Measurements from ENCODE around the gene KAZN. TPM values are rescaled to one million over a fixed set of nuclear protein-coding genes. Genes with fewer than 3 reads are reported as not detected.

Gene KAZN
- total RNA-seq (under 1 TPM in 1 of 2 experiments, not detected in 1; 0.47 TPM), polyA plus RNA-seq (under 1 TPM in 1 of 2 donors, not detected in 1; 0.08 TPM)

DNA sequence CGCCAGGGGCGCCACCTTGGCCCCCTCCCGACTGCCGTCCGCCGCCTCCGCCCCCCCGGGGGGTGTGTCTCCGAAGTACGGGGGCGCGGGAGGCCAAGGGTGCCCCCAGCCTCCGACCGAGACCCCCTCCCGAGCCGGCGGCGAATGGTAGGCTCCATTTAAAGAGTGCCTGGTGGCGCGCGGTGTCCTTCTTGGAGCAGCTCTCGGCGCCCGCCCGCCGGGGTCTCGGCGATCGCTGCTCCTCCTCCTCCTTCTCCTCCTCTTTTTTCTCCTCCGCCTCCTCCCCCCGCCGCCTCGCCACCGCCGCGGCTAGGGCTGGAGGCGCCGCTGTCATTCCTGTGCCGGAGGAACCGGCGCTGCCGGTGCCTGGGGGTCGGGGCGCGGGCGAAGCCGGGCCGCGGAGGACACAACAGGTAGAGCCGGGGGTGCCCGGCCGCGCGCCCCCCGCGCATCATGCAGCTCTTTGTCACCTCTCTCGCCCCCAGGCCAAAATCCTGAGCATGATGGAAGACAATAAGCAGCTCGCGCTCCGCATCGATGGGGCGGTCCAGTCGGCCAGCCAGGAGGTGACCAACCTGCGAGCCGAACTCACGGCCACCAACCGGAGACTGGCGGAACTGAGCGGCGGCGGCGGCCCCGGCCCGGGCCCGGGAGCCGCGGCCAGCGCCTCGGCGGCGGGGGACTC is at the start of gene KAZN:
KAZN (plus strand) TSS at position 188 of the 685 bp plus-strand sequence.
- no peaks in the 10 kb centered on the region for H3K4me1 ChIP-seq (ENCODE audit: insufficient read depth, low read length)
- Mint-ChIP-seq H3K27me3 (peaks cover 33 to 47% of the 10 kb centered on the region in 2 donors), H3K27ac (peak within 1 kb of the TSS in 1 of 7 donors; percentile 38), H3K4me1 (peaks cover 0 to 5% (median 0%) of the 10 kb centered on the region in 4 donors), H3K4me3 (peak within 1 kb of the TSS in 1 of 8 donors; percentile 31), H3K9me3 (peaks cover 0 to under 1% (median 0%) of the 10 kb centered on the region in 8 donors), H3K36me3 (no peaks in the 10 kb centered on the region)
- H3K4me3 ChIP-seq (ENCODE audit: low read length in 2 of 2): no peak within 1 kb of the TSS
- no peak for DNase-seq
- peaks cover 17% of the 10 kb centered on the region for H3K27me3 ChIP-seq (ENCODE audit: insufficient read depth, low read length)
- no peaks in the 10 kb centered on the region for H3K9me3 ChIP-seq (ENCODE audit: control insufficient read depth in 1 of 2, low read length in 2 of 2)
- intact Hi-C loops (cut with micrococcal nuclease): no loop called here
- POLR2A ChIA-PET (ENCODE audit: partially characterized antibody): no interaction called here
- CTCF ChIA-PET (ENCODE audit: partially characterized antibody): no interaction called here
- no peaks in the 10 kb centered on the region for H3K36me3 ChIP-seq (ENCODE audit: insufficient read depth, low read length)
- no peak within 1 kb of the TSS for H3K27ac ChIP-seq (ENCODE audit: low read depth, low read length)

DNA sequence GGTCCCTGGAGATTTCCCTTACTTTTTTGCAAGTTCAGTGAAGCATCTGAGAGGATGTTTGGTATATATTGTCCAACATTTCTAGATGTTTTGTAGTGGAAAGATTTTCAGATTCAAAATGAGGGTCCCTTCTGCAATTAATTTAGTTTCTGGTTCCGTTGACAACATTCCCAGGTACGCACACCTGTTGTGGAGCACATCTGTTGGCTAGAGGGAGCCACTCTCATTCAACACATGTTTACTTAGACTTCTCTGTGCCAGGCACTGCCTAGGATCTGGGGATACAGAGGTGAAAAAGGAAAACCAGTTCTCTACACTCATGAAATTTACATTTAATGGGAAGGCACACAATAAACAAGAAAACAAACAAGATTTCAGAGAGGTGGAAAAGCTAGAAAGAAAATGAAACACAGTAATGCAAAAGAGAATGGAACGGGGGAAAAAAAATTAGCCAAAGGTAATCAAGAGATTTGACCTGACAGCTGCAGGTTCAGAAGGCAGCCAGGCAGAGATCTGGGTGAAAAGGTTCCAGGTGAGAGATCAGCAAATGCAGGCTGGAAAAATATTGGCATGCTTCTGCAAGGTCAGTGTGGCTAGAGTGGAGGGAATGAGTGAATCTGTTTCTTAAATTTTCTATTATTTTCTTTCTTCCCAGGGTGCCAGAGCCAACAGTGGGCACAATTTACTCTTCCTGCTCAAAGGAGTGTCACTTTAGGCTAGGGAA is 48.4 kb upstream of the KAZN start:
- no peaks in the 10 kb centered on the region for H3K36me3 Mint-ChIP-seq
- peaks cover 0 to 5% (median 0%) of the 10 kb centered on the region in 8 donors for H3K9me3 Mint-ChIP-seq
- H3K4me1 ChIP-seq (ENCODE audit: insufficient read depth, low read length): no peaks in the 10 kb centered on the region
- intact Hi-C loops (cut with micrococcal nuclease): no loop called here
- no peak overlapping the region for H3K27ac ChIP-seq (ENCODE audit: low read depth, low read length)
- H3K36me3 ChIP-seq (ENCODE audit: insufficient read depth, low read length): no peaks in the 10 kb centered on the region
- H3K27me3 Mint-ChIP-seq: peaks cover 9 to 15% of the 10 kb centered on the region in 2 donors
- ChIA-PET CTCF (ENCODE audit: partially characterized antibody) (no interaction called here), POLR2A (ENCODE audit: partially characterized antibody) (no interaction called here)
- H3K9me3 ChIP-seq (ENCODE audit: control insufficient read depth in 1 of 2, low read length in 2 of 2): no peaks in the 10 kb centered on the region
- no peak overlapping the region for H3K4me3 ChIP-seq (ENCODE audit: low read length in 2 of 2)
- no peak overlapping the region for H3K27ac Mint-ChIP-seq
- no peak for DNase-seq
- no peaks in the 10 kb centered on the region for H3K27me3 ChIP-seq (ENCODE audit: insufficient read depth, low read length)
- H3K4me3 Mint-ChIP-seq: no peak overlapping the region
- no peaks in the 10 kb centered on the region for H3K4me1 Mint-ChIP-seq

DNA sequence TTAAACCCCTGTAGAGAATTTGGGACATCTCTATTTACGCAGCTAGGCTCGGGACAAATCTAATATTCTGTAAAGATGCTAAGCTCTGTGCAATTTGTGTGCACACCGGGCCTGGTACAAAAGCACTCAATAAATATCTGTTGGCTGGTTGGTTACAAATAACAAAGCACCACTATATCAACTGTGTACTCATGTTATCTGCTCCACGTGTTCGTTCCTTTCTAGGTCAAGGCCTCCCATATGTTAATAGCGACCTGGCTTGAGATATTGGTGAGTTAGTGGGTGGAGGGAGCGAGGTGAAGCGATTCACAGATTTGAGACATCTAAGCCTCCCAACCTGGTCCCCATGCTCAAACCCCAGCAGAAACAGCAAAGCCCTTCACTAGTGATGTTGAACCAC is 47.1 kb upstream of the KAZN start:
- H3K4me3 ChIP-seq (ENCODE audit: low read length in 2 of 2): no peak overlapping the region
- ChIA-PET POLR2A (ENCODE audit: partially characterized antibody) (no interaction called here), CTCF (ENCODE audit: partially characterized antibody) (no interaction called here)
- no peaks in the 10 kb centered on the region for H3K27me3 ChIP-seq (ENCODE audit: insufficient read depth, low read length)
- no peak overlapping the region for H3K27ac Mint-ChIP-seq
- no peaks in the 10 kb centered on the region for H3K36me3 ChIP-seq (ENCODE audit: insufficient read depth, low read length)
- no peak overlapping the region for H3K27ac ChIP-seq (ENCODE audit: low read depth, low read length)
- no peaks in the 10 kb centered on the region for H3K9me3 Mint-ChIP-seq
- H3K9me3 ChIP-seq (ENCODE audit: control insufficient read depth in 1 of 2, low read length in 2 of 2): no peaks in the 10 kb centered on the region
- H3K27me3 Mint-ChIP-seq: peaks cover 8 to 13% of the 10 kb centered on the region in 2 donors
- intact Hi-C loops (cut with micrococcal nuclease): no loop called here
- H3K4me3 Mint-ChIP-seq: no peak overlapping the region
- no peaks in the 10 kb centered on the region for H3K4me1 ChIP-seq (ENCODE audit: insufficient read depth, low read length)
- no peaks in the 10 kb centered on the region for H3K4me1 Mint-ChIP-seq
- no peaks in the 10 kb centered on the region for H3K36me3 Mint-ChIP-seq
- DNase-seq: no peak

DNA sequence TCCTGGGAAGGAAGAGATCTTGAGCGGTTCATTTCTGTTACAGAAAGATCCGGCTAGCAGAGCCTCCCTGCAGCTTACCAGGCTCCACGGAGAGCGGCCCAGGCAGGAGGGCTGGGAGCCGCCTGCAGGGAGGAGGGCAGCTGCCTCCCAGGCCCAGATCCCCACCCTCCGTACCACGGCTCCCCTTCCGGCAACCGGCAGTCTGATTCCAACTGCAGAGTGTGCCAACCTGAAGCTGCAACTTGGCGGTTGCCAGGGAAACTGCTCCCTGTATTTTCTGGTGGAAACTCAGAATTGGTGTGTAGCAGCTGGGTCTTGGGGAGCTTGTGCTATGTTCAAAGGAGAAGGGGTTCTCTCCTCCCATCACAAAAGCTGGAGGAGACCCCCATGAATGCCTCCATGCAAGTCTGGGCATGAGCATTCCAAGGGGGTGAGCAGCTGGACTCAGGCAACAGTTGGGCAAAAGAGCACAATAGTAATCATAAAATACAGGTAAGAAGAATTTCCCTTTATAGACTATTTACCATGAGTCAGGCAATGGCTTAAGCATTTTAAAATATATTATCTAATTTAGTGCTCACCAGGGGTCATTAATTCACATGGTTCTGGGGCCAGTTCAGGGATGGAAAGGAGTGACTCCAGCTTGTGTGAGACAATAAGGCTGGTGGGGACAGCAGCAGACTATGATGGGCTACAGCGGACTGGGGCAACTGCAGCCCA is 46.1 kb upstream of the KAZN start:
- CTCF ChIA-PET (ENCODE audit: partially characterized antibody): no interaction called here
- Mint-ChIP-seq H3K36me3 (no peaks in the 10 kb centered on the region), H3K4me3 (no peak overlapping the region), H3K9me3 (peaks cover 0 to 2% (median 0%) of the 10 kb centered on the region in 8 donors), H3K27me3 (peaks cover 8 to 16% of the 10 kb centered on the region in 2 donors), H3K27ac (no peak overlapping the region), H3K4me1 (no peaks in the 10 kb centered on the region)
- no peak for DNase-seq
- no peaks in the 10 kb centered on the region for H3K9me3 ChIP-seq (ENCODE audit: control insufficient read depth in 1 of 2, low read length in 2 of 2)
- intact Hi-C loops (cut with micrococcal nuclease): no loop called here
- H3K4me3 ChIP-seq (ENCODE audit: low read length in 2 of 2): no peak overlapping the region
- no peaks in the 10 kb centered on the region for H3K27me3 ChIP-seq (ENCODE audit: insufficient read depth, low read length)
- POLR2A ChIA-PET (ENCODE audit: partially characterized antibody): no interaction called here
- no peak overlapping the region for H3K27ac ChIP-seq (ENCODE audit: low read depth, low read length)
- H3K36me3 ChIP-seq (ENCODE audit: insufficient read depth, low read length): no peaks in the 10 kb centered on the region
- H3K4me1 ChIP-seq (ENCODE audit: insufficient read depth, low read length): no peaks in the 10 kb centered on the region

DNA sequence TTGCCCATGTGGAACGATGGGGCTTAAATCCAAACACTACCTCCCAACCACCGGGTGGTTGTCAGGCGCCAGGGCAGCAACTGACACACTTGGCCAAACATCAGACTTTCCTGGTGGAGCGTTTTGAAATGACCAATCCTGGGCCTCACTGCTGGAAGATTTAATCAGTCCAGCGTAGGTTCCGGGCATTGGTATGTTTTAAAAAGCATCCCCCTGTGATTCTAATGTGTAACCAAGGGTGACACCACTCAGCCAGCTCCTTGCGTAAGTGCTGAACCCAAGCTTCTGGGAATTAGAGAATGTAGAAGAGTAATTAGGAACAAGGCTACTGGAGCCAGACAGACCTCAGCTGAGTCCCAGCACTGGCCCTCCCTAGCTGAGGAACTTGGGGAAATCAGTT is 44.8 kb upstream of the KAZN start:
- no peaks in the 10 kb centered on the region for H3K27me3 ChIP-seq (ENCODE audit: insufficient read depth, low read length)
- Mint-ChIP-seq H3K4me1 (no peaks in the 10 kb centered on the region), H3K36me3 (no peaks in the 10 kb centered on the region), H3K27ac (no peak overlapping the region), H3K9me3 (peaks cover 0 to 2% (median 0%) of the 10 kb centered on the region in 8 donors), H3K4me3 (no peak overlapping the region), H3K27me3 (peaks cover 8 to 18% of the 10 kb centered on the region in 2 donors)
- no peak for DNase-seq
- no peaks in the 10 kb centered on the region for H3K9me3 ChIP-seq (ENCODE audit: control insufficient read depth in 1 of 2, low read length in 2 of 2)
- H3K36me3 ChIP-seq (ENCODE audit: insufficient read depth, low read length): no peaks in the 10 kb centered on the region
- CTCF ChIA-PET (ENCODE audit: partially characterized antibody): no interaction called here
- intact Hi-C loops (cut with micrococcal nuclease): no loop called here
- no peak overlapping the region for H3K4me3 ChIP-seq (ENCODE audit: low read length in 2 of 2)
- H3K27ac ChIP-seq (ENCODE audit: low read depth, low read length): no peak overlapping the region
- no peaks in the 10 kb centered on the region for H3K4me1 ChIP-seq (ENCODE audit: insufficient read depth, low read length)
- POLR2A ChIA-PET (ENCODE audit: partially characterized antibody): no interaction called here

DNA sequence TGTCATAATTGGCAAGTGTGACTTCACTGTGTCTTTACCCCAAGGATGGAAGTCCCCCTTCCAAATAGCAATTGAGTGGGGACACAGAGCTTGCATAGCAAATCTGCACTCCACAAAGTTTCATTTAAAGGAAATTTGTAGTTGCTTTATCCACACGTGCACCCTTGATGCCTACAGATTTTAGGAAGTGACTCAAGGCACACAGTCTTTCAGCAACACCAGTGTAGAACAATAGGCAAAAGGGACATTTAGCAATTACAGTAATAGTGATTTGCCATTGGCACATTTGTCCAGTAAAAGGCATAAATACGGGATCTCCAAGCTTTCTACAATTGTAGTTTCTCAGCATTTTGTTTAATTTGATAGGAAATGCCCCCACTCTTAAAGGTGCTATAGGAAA is 43.4 kb upstream of the KAZN start:
- DNase-seq: no peak
- Histone ChIP-seq H3K27me3 (ENCODE audit: insufficient read depth, low read length) (no peaks in the 10 kb centered on the region), H3K4me1 (ENCODE audit: insufficient read depth, low read length) (no peaks in the 10 kb centered on the region), H3K27ac (ENCODE audit: low read depth, low read length) (no peak overlapping the region), H3K4me3 (ENCODE audit: low read length in 2 of 2) (no peak overlapping the region), H3K9me3 (ENCODE audit: control insufficient read depth in 1 of 2, low read length in 2 of 2) (no peaks in the 10 kb centered on the region), H3K36me3 (ENCODE audit: insufficient read depth, low read length) (no peaks in the 10 kb centered on the region)
- Mint-ChIP-seq H3K9me3 (peaks cover 0 to 2% (median 0%) of the 10 kb centered on the region in 8 donors), H3K27me3 (peaks cover 5 to 18% of the 10 kb centered on the region in 2 donors), H3K27ac (no peak overlapping the region), H3K4me1 (no peaks in the 10 kb centered on the region), H3K36me3 (no peaks in the 10 kb centered on the region), H3K4me3 (no peak overlapping the region)
- POLR2A ChIA-PET (ENCODE audit: partially characterized antibody): no interaction called here
- CTCF ChIA-PET (ENCODE audit: partially characterized antibody): no interaction called here
- intact Hi-C loops (cut with micrococcal nuclease): no loop called here

DNA sequence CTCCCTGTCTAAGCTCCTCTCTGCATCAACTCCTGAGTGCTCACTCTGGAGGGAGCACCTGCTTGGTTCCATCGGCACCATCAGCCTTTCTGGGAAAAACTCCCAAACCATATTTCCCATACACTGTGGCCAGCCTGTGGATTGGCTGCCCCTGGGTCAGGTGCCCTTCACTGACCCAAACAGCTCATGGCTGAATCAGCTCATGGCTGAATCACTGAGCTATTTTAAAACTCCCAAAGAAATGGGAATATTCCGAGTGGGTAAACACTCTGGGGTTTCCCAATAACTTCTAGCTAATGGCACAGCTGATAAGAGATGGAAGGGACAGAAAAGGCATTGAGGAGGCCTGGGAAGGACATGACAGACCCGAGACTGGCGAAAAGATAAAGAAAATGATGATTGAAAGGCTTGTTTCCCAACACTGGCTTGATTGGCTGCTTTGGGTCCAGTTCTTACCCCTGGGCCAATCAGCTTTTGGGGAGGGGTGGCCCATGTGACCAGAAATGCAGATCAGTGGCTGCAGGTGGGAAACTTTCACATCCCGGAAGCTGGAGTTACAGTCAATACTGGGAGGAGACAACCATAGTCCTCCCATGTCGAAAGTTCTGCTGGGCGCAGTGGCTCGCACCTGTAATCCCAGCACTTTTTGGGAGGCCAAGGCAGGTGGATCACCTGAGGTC is 37.3 kb upstream of the KAZN start:
- DNase-seq: no peak
- Histone ChIP-seq H3K4me1 (ENCODE audit: insufficient read depth, low read length) (no peaks in the 10 kb centered on the region), H3K27ac (ENCODE audit: low read depth, low read length) (no peak overlapping the region), H3K27me3 (ENCODE audit: insufficient read depth, low read length) (no peaks in the 10 kb centered on the region), H3K36me3 (ENCODE audit: insufficient read depth, low read length) (no peaks in the 10 kb centered on the region), H3K9me3 (ENCODE audit: control insufficient read depth in 1 of 2, low read length in 2 of 2) (no peaks in the 10 kb centered on the region), H3K4me3 (ENCODE audit: low read length in 2 of 2) (no peak overlapping the region)
- Mint-ChIP-seq H3K9me3 (peaks cover 0 to 5% (median under 1%) of the 10 kb centered on the region in 8 donors), H3K4me3 (no peak overlapping the region), H3K27ac (no peak overlapping the region), H3K36me3 (no peaks in the 10 kb centered on the region), H3K4me1 (no peaks in the 10 kb centered on the region), H3K27me3 (peaks cover 5% of the 10 kb centered on the region in 2 donors)
- ChIA-PET CTCF (ENCODE audit: partially characterized antibody) (no interaction called here), POLR2A (ENCODE audit: partially characterized antibody) (no interaction called here)
- intact Hi-C loops (cut with micrococcal nuclease): no loop called here
